ENCODE data around the gene ZMAT5. TPM values are rescaled to one million over a fixed set of nuclear protein-coding genes. Genes with fewer than 3 reads are reported as not detected.

Gene ZMAT5
- total and polyA plus RNA-seq, 9 of the 15 experiments (the other 6 are each of a cell fraction or from before 2014, with no cell fraction given) = 2.0 to 25.2 (median 11.9) TPM

DNA sequence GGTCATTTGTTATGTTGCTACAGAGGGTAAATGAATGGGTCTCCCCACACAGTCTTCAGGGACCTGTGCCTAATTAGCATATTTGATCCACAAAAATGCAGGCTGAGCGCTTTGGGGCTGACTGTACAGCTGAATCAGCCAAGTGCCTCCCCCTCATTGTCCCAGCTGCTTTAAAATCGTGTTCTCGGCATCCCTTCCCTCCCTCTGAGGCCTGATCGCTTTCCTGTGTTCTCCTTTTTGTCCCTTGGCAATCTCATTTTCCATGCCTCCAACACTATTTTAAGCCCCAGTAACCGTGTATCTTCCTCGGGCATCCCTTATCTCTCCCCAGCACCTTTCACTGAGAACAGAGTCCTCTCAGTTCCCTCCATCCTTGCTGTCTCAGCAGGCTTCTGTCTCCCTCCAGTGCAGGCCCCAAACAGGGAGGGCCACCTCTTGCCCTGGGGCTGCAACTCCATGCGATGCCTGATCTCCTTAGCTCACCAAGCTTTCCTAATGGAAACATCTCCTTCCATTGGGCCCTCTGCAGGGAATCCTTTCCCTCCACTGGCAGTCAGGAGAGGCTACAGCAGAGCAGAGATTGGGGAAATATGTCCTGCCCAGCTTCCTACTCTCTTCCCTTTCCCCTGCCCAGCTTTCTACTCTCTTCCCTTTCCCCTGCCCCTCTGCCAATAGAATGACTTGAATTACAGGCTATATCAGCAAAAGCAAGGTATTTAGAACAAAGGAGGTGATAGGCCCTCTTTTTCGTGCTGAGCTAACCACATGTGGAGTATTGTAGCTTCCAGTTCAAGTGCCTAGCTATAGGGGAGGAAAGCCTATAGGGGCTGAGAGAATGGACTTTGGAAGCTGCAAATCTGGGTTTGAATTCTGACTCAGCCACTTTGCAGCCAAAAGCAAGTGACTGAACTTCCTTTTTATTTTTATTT lies 14.2 kb upstream of the ZMAT5 start (continued):
- peak in 1 of 2 experiments; percentile 86; a peak in 2 of 4 replicates for TF ChIP-seq ZNF318 (IDR thresholded peaks at IDR 0.05; ENCODE audit: borderline replicate concordance in 1 of 2, low read depth in 1 of 2)
- no peak for TF ChIP-seq ARHGAP35 (IDR thresholded peaks at IDR 0.05; ENCODE audit: partially characterized antibody)
- peak; percentile 35; the same call in 1 of the 2 replicates for TF ChIP-seq EP400 (IDR thresholded peaks at IDR 0.05)
- TF ChIP-seq CBFA2T2 (conservative IDR thresholded peaks at IDR 0.05) = peak; percentile 95
- peak; percentile 77 to 94 for TF ChIP-seq KDM1A (IDR thresholded peaks at IDR 0.05)
- peak; percentile 75; the same call in 1 of the 2 replicates for TF ChIP-seq SMARCC2 (IDR thresholded peaks at IDR 0.05; ENCODE audit: low read depth)
- TF ChIP-seq RBM15 (IDR thresholded peaks at IDR 0.05; ENCODE audit: insufficient read depth, low read length) = no peak
- TF ChIP-seq ARNT (IDR thresholded peaks at IDR 0.05) = peak; percentile 64 to 80; a peak in 2 of 4 replicates
- TF ChIP-seq SMC3 (conservative IDR thresholded peaks at IDR 0.05; ENCODE audit: insufficient read depth, low read depth, low read length) = 0 out of 2 replicates have a peak, but pooled peaks have one; percentile 23
- TF ChIP-seq NRF1 (conservative IDR thresholded peaks at IDR 0.05 in 1 of 2, IDR thresholded peaks at IDR 0.05 in 1 of 2) = peak in 1 of 2 experiments; percentile 36; a peak in 1 of 4 replicates
- TF ChIP-seq ZNF589 (CRISPR knock-in tag; IDR thresholded peaks at IDR 0.05; ENCODE audit: low read depth) = peak; percentile 73; the same call in 1 of the 2 replicates
- TF ChIP-seq SIX5 (IDR thresholded peaks at IDR 0.05; ENCODE audit: borderline replicate concordance in 1 of 2, insufficient read depth in 1 of 2, low read depth in 1 of 2, low read length in 2 of 2) = no peak
- no peak for TF ChIP-seq BRF1 (IDR thresholded peaks at IDR 0.05; ENCODE audit: borderline replicate concordance, extremely low read depth, insufficient read length)
- no peak for TF ChIP-seq ZNF586 (CRISPR knock-in tag; conservative IDR thresholded peaks at IDR 0.05)
- TF ChIP-seq, protein P1, sequence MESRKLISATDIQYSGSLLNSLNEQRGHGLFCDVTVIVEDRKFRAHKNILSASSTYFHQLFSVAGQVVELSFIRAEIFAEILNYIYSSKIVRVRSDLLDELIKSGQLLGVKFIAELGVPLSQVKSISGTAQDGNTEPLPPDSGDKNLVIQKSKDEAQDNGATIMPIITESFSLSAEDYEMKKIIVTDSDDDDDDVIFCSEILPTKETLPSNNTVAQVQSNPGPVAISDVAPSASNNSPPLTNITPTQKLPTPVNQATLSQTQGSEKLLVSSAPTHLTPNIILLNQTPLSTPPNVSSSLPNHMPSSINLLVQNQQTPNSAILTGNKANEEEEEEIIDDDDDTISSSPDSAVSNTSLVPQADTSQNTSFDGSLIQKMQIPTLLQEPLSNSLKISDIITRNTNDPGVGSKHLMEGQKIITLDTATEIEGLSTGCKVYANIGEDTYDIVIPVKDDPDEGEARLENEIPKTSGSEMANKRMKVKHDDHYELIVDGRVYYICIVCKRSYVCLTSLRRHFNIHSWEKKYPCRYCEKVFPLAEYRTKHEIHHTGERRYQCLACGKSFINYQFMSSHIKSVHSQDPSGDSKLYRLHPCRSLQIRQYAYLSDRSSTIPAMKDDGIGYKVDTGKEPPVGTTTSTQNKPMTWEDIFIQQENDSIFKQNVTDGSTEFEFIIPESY (CRISPR knock-in tag; IDR thresholded peaks at IDR 0.05) = no peak
- TF ChIP-seq SAP30 (IDR thresholded peaks at IDR 0.05; ENCODE audit: borderline replicate concordance, insufficient read depth, low read depth, low read length, poor library complexity, severe bottlenecking) = no peak
